Right lobe of liver (tissue), 4 donors: ENCODE measurements around the gene ATG4C.

Experiments used
- POLR2A ChIP-seq: fragments of 450-650 bp; IDR thresholded peaks from one replicate; pipeline ENCODE4 v1.6.1; 2017; ENCODE audit warnings: antibody characterized with exemption, mild to moderate bottlenecking
- TF ChIP-seq, protein P1 (sequence below), 4 donors: fragments of 200-600 bp in 3 of 4; fragments of 450-650 bp in 1 of 4; IDR thresholded peaks; one replicate each; pipeline versions ENCODE4 v1.5.1 to v1.8.0; 2016 to 2022; ENCODE audit warnings: antibody characterized with exemption in 4 of 4, mild to moderate bottlenecking in 2 of 4
- donor health status: DM: no; HTN: no; CAD: no.
- donor health status: DM: no; HTN: no; CAD: no.
- donor health status: DM: no; HTN: yes; CAD: no.

DNA sequence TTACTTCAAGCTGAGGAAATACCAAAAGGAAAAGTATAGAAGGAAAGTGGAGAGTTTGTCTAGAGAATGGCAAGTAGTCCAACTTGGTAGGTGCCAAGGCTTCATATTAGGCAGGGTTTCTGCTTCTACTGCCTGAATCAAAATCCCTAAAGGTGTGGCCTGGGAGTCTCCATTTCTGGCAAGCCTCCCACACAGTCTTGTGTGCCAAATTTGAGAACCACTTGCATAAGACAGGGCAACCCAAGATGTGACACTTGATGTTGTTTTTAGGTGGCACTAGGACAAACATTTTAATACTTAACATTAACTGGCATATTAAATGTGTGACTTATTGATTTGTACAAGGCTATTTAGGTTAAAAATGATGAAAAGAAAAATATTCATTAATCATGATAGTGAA is 60.1 kb downstream of the ATG4C start:
- TF ChIP-seq, protein P1, sequence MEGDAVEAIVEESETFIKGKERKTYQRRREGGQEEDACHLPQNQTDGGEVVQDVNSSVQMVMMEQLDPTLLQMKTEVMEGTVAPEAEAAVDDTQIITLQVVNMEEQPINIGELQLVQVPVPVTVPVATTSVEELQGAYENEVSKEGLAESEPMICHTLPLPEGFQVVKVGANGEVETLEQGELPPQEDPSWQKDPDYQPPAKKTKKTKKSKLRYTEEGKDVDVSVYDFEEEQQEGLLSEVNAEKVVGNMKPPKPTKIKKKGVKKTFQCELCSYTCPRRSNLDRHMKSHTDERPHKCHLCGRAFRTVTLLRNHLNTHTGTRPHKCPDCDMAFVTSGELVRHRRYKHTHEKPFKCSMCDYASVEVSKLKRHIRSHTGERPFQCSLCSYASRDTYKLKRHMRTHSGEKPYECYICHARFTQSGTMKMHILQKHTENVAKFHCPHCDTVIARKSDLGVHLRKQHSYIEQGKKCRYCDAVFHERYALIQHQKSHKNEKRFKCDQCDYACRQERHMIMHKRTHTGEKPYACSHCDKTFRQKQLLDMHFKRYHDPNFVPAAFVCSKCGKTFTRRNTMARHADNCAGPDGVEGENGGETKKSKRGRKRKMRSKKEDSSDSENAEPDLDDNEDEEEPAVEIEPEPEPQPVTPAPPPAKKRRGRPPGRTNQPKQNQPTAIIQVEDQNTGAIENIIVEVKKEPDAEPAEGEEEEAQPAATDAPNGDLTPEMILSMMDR (IDR thresholded peaks at IDR 0.05): no peak
- no peak for TF ChIP-seq POLR2A
